Measurements from ENCODE around the gene ZNF302.
A peak's percentile ranks its signal among the peaks of the same experiment; 100 is the strongest.
"Not testable (repeated sequence)": the region's sequence is repeated elsewhere in the genome, so short reads cannot be mapped to it uniquely, and the experiment has no call there.

ZNF302 gene

GRCh38 chr19:34677386-34678084, at the start of gene ZNF302:
Gene ZNF302, plus strand, starts transcription at chr19:34677678. Its CDS starts 1,127 bp downstream, at chr19:34678805.
- DNase-seq, result peak; percentile 95

DNA sequence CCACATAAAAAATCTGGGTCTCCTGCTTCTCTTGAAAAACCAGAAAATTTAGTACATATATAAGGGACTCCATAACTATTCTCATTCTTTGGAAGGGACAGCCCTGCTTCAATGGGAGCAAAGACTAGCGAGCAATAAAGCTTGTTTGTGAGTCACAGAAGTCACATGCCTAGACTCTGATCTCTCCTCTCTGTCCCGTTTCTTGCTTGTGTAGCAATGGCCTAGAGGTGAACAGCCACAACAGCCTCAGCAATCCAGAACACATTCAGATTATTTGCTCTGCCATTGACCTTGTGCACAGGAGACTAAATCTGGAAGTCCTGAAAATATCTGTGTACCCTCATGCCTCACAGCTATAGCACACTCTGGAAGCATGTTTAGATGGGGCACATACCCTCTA, 43.7 kb upstream of the ZNF302 start:
- DNase-seq, result no peak

DNA sequence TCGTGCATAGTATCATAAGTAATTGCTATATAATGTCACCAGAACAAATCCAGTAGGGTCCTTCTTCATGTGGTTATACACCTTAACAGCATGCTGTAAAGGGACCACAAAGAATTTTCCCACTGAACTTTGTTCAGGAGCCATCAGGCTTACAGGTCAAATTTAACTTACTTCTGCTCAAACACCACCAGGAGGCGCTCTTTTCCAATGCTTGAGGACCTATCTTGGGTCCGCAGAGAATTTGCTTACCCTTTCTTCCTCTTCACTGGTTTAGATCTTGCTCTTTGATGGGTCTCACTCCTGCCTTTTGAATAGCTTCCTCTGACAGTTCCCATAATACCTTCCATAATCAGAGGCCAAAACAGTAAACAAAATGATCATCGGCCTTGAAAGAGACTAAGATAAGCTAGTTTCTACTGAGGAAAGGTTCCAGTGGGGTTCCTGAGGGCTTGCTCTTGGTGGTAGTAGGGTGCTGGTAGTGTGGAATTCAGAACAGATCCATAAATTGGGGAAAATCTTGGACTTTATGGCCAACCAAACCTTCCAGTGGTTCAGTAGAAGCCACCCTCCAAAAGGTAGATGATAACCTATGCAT, 37.9 kb upstream of the ZNF302 start:
- DNase-seq, result peak; percentile 56 to 74

- DNase-seq, result no peak
Observed at GRCh38 chr19:34642241-34642640, 35.2 kb upstream of the ZNF302 start.

- DNase-seq, result no peak
Observed at GRCh38 chr19:34644991-34645461, 32.5 kb upstream of the ZNF302 start.

GRCh38 chr19:34645551-34645950, 31.9 kb upstream of the ZNF302 start:
- no peak for DNase-seq

GRCh38 chr19:34649886-34650543, 27.5 kb upstream of the ZNF302 start:
- no peak for DNase-seq

DNA sequence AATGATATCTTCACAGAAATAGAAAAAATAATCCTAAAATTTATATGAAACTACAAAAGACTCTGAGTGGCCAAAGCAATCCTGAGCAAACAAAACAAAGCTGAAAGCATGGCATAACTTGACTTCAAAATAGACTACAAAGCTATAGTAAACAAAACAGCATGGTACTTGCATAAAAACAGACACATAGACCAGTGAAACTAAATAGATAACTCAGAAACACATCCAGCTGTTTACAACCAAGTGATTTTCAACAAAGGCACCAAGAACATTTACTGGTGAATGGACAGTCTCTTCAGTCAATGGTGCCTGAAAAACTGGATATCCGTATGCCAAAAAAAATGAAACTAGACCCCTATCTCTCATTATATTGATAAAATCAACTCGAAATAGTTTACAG, 25.7 kb upstream of the ZNF302 start:
- DNase-seq, result no peak

GRCh38 chr19:34654796-34655195, 22.7 kb upstream of the ZNF302 start:
- no peak for DNase-seq

GRCh38 chr19:34655651-34656050, 21.8 kb upstream of the ZNF302 start:
- no peak for DNase-seq

- DNase-seq, result no peak
Observed at GRCh38 chr19:34661357-34661756, 16.1 kb upstream of the ZNF302 start.

GRCh38 chr19:34662919-34663318, 14.6 kb upstream of the ZNF302 start:
- peak; percentile 37 to 73 for DNase-seq

GRCh38 chr19:34664168-34664567, 13.3 kb upstream of the ZNF302 start:
- no peak for DNase-seq

GRCh38 chr19:34664870-34665269, 12.6 kb upstream of the ZNF302 start:
- no peak for DNase-seq

- not testable (repeated sequence) for DNase-seq
Observed at GRCh38 chr19:34665275-34665674, 12.2 kb upstream of the ZNF302 start.

- DNase-seq, result no peak
Observed at GRCh38 chr19:34666200-34666957, 11.1 kb upstream of the ZNF302 start.

DNA sequence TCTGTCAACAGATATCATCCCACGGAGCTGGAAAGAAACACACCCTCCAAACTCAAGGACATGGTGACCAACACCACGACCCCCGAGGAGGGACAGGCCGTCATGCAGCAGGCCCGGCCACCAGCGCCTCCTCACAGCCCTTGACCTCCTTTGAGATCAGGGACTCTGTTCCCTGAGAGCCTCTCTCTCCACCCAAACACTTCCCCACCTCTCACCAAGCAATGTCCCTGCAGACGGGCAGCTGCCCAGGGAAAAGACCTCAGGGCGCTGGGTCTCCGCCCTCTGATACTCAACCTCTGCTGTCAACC, 10.6 kb upstream of the ZNF302 start:
- DNase-seq, result no peak

- peak in 1 of 2 donors; percentile 28 for DNase-seq
Observed at GRCh38 chr19:34667349-34668076, 10.0 kb upstream of the ZNF302 start.

GRCh38 chr19:34668077-34668689, 9.3 kb upstream of the ZNF302 start:
- not testable (repeated sequence) for DNase-seq

DNA sequence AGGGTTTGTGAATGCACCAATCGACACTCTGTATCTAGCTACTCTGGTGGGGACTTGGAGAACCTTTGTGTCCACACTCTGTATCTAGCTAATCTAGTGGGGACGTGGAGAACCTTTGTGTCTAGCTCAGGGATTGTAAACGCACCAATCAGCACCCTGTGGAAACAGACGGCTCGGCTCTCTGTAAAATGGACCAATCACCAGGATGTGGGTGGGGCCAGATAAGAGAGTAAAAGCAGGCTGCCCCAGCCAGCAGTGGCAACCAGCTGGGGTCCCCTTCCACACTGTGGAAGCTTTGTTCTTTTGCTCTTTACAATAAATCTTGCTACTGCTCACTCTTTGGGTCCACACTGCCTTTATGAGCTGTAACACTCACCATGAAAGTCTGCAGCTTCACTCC, 8.8 kb upstream of the ZNF302 start:
- not testable (repeated sequence) for DNase-seq

- DNase-seq, result no peak
Observed at GRCh38 chr19:34669305-34669704, 8.2 kb upstream of the ZNF302 start.

DNA sequence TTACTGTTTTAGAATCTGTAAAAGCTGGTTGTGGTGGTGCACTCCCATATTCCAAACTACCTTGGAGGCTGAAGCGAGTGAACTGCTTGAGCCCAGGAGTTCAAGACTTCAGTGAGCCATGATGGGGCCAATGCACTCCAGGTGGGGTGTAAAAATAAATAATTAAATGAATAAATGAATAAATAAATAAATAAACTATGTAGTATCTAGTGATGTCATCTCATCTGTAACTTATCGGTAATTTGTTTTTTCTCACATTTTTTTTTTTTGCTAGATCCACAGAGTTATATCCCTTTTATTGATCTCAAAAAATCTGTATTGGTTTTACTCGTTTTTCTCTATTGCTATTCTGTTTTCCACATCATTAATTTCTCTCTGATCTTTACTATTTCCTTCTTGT, 5.5 kb upstream of the ZNF302 start:
- no peak for DNase-seq
